ENCODE measurements around the gene SEC24C. TPM values are rescaled to one million over a fixed set of nuclear protein-coding genes. Genes with fewer than 3 reads are reported as not detected.
"Not testable (repeated sequence)": the region's sequence is repeated elsewhere in the genome, so short reads cannot be mapped to it uniquely, and the experiment has no call there.

SEC24C gene
- total RNA-seq, 4 donors from 2014 or later = 68.8 to 74.4 (median 70.8) TPM

DNA sequence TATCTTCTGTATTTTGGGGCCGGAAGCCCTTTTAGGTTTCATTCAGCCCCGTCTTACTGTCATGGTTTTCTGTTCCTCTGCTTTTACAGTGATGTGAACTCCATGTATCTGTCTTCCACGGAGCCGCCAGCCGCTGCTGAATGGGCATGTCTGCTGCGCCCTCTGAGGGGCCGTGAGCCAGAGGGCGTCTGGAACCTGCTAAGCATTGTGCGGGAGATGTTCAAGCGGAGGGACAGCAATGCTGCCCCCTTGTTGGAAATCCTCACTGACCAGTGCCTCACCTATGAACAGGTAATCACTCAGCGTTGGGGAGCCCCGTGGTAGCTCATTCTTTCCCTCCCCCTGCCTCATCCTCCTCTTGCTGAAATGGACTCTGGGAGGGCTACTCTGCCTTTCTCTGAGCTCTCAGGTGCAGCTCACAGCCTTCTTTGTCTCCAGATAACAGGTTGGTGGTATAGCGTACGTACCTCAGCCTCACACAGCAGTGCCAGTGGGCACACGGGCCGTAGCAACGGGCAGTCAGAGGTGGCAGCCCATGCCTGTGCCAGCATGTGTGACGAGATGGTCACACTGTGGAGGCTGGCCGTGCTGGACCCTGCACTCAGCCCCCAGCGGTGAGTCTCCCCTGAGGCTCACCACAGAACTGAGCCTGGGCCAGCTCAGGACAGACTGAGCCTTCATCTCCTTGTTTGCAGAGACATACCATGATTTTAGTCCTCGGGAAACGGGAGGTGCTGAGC, 46.9 kb downstream of the SEC24C start:
- DNase-seq (ENCODE audit: low spot score in 2 of 2) = no peak
- H3K4me1 ChIP-seq = peaks cover 32% of the 10 kb centered on the region
- WGBS = 90% methylated on average over 18 of the region's 22 CpGs
- H3K36me3 ChIP-seq = peaks cover 75% of the 10 kb centered on the region
- TF ChIP-seq EP300 (IDR thresholded peaks at IDR 0.05) = no peak
- TF ChIP-seq POLR2A (IDR thresholded peaks at IDR 0.05) = no peak
- TF ChIP-seq, protein P1, sequence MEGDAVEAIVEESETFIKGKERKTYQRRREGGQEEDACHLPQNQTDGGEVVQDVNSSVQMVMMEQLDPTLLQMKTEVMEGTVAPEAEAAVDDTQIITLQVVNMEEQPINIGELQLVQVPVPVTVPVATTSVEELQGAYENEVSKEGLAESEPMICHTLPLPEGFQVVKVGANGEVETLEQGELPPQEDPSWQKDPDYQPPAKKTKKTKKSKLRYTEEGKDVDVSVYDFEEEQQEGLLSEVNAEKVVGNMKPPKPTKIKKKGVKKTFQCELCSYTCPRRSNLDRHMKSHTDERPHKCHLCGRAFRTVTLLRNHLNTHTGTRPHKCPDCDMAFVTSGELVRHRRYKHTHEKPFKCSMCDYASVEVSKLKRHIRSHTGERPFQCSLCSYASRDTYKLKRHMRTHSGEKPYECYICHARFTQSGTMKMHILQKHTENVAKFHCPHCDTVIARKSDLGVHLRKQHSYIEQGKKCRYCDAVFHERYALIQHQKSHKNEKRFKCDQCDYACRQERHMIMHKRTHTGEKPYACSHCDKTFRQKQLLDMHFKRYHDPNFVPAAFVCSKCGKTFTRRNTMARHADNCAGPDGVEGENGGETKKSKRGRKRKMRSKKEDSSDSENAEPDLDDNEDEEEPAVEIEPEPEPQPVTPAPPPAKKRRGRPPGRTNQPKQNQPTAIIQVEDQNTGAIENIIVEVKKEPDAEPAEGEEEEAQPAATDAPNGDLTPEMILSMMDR (IDR thresholded peaks at IDR 0.05) = no peak
- no peak for TF ChIP-seq POLR2AphosphoS5 (IDR thresholded peaks at IDR 0.05)
- no peak overlapping the region for H3K4me3 ChIP-seq
- no peaks in the 10 kb centered on the region for H3K27me3 ChIP-seq
- no peaks in the 10 kb centered on the region for H3K9me3 ChIP-seq
- no peak overlapping the region for H3K27ac ChIP-seq

DNA sequence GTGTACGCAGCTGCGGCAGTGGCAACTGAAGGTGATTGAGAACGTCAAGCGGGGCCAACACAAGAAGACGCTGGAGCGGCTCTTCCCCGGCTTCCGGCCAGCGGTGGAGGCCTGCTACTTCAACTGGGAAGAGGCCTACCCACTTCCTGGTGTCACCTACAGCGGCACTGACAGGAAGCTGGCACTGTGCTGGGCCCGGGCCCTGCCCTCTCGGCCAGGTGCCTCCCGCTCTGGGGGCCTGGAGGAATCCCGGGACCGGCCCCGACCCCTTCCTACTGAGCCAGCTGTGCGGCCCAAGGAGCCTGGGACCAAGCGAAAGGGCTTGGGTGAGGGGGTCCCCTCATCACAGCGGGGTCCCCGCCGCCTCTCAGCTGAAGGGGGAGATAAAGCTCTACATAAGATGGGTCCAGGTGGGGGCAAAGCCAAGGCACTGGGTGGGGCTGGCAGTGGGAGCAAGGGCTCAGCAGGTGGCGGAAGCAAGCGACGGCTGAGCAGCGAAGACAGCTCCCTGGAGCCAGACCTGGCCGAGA, 47.8 kb downstream of the SEC24C start:
- Histone ChIP-seq H3K36me3 (peaks cover 84% of the 10 kb centered on the region), H3K27me3 (no peaks in the 10 kb centered on the region), H3K9me3 (no peaks in the 10 kb centered on the region), H3K4me1 (peaks cover 23% of the 10 kb centered on the region), H3K4me3 (no peak overlapping the region), H3K27ac (no peak overlapping the region)
- no peak for DNase-seq (ENCODE audit: low spot score in 2 of 2)
- TF ChIP-seq, protein P1 (IDR thresholded peaks at IDR 0.05) = no peak
- no peak for TF ChIP-seq POLR2AphosphoS5 (IDR thresholded peaks at IDR 0.05)
- TF ChIP-seq EP300 (IDR thresholded peaks at IDR 0.05) = no peak
- no peak for TF ChIP-seq POLR2A (IDR thresholded peaks at IDR 0.05)
- WGBS = 94% methylated on average over 24 of the region's 26 CpGs

DNA sequence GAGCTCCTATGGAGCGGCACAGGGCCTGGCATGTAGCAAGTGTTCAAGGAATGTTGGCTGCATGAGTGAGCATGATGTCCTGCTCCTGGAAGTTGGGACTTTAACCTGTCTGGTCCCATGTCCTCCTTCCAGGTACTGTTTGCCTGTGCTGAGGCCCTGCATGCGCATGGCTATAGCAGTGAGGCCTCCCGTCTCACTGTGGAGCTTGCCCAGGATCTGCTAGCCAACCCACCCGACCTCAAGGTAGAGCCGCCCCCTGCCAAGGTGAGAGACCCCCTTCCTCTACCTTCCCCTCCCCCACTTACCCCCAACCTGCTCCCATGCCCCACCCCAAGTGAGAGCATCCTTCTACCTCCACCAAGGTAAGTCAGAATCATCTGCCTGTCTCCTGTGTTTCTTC, 49.3 kb downstream of the SEC24C start:
- DNase-seq (ENCODE audit: low spot score in 2 of 2) = no peak

DNA sequence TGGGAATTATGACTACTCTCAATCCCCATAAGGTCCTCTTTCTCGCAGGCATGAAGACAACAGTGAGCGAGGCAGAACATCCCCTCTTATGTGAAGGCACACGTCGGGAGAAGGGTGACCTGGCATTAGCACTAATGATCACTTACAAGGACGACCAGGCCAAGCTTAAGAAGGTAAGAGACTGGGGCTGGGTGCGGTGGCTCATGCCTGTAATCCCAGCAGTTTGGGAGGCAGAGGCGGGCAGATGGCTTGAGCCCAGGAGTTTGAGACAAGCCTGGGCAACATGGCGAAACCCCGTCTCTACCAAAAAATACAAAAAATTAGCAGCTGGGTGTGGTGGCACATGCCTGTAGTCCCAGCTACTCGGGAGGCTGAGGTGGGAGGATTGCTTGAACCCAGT, 51.3 kb downstream of the SEC24C start:
- 87% methylated on average over 10 of the region's 10 CpGs for WGBS
- H3K4me1 ChIP-seq, H3K9me3 ChIP-seq, H3K4me3 ChIP-seq, H3K27me3 ChIP-seq, H3K27ac ChIP-seq: not testable (repeated sequence)
- peaks cover 100% of the 10 kb centered on the region for H3K36me3 ChIP-seq
- peak in 1 of 2 donors; percentile 50 for DNase-seq (ENCODE audit: low spot score in 2 of 2)

More for the DNA sequence above, 49.3 kb downstream of the SEC24C start:
- H3K27ac ChIP-seq = no peak overlapping the region
- 96% methylated on average over 5 of the region's 5 CpGs for WGBS
- peaks cover 8% of the 10 kb centered on the region for H3K4me1 ChIP-seq
- H3K36me3 ChIP-seq = peaks cover 99% of the 10 kb centered on the region
- H3K27me3 ChIP-seq = no peaks in the 10 kb centered on the region
- no peak overlapping the region for H3K4me3 ChIP-seq
- H3K9me3 ChIP-seq = no peaks in the 10 kb centered on the region
- TF ChIP-seq EP300 (IDR thresholded peaks at IDR 0.05) = no peak

DNA sequence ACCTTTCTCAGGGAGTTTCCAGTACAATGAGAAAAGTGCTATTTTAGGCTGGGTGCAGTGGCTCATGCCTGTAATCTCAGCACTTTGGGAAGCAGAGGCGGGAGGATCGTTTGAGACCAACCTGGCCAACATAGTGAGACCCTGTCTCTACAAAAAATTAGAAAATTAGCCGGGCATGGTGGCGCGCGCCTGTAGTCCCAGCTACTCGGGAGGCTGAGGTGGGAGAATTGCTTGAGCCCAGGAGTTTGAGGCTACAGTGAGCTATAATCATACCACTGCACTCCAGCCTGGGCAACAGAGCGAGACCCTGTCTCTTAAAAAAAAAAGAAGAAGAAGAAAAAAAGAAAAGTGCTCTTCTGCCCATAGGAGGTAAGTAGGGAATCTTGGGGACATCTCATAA, 51.9 kb downstream of the SEC24C start:
- not testable (repeated sequence) for DNase-seq (ENCODE audit: low spot score in 2 of 2)
- WGBS = 94% methylated on average over 8 of the region's 8 CpGs

DNA sequence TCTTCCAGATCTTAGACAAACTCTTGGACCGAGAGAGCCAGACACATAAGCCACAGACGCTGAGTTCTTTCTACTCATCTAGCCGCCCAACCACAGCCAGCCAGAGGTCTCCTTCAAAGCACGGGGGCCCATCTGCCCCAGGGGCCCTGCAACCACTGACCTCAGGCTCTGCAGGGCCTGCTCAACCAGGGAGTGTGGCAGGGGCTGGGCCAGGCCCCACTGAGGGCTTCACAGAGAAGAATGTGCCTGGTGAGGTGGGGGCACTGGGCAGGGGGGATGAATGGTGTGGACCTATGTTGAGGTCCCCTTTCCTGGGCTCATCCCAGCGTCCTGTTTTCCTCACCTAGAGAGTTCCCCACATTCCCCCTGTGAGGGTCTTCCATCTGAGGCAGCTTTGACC, 52.6 kb downstream of the SEC24C start:
- no peaks in the 10 kb centered on the region for H3K4me1 ChIP-seq
- H3K27ac ChIP-seq = no peak overlapping the region
- H3K27me3 ChIP-seq = no peaks in the 10 kb centered on the region
- WGBS = 83% methylated on average over 3 of the region's 5 CpGs
- DNase-seq (ENCODE audit: low spot score in 2 of 2) = no peak
- H3K4me3 ChIP-seq = no peak overlapping the region
- peaks cover 100% of the 10 kb centered on the region for H3K36me3 ChIP-seq
- TF ChIP-seq POLR2AphosphoS5 (IDR thresholded peaks at IDR 0.05) = no peak
- TF ChIP-seq, protein P1 (IDR thresholded peaks at IDR 0.05) = no peak
- TF ChIP-seq EP300 (IDR thresholded peaks at IDR 0.05) = no peak
- TF ChIP-seq POLR2A (IDR thresholded peaks at IDR 0.05) = no peak
- no peaks in the 10 kb centered on the region for H3K9me3 ChIP-seq

More for the DNA sequence above, 51.9 kb downstream of the SEC24C start:
- not testable (repeated sequence) for H3K4me3 ChIP-seq, H3K4me1 ChIP-seq, H3K9me3 ChIP-seq, H3K27ac ChIP-seq, H3K27me3 ChIP-seq
- H3K36me3 ChIP-seq = peaks cover 100% of the 10 kb centered on the region
